Neural progenitor cell (in vitro differentiated cells): ENCODE measurements around the gene PC.

Experiments
- EZH2phosphoT487 ChIP-seq: fragments of 200-600 bp; sonication (generic); IDR thresholded peaks from 2 replicates; pipeline ENCODE4 v1.6.1; 2017; ENCODE audit warnings: antibody characterized with exemption
- TF ChIP-seq, protein P1 (sequence below): fragments of 200-600 bp; sonication (generic); IDR thresholded peaks from 2 replicates; pipeline ENCODE4 v1.5.1; 2017; ENCODE audit warnings: antibody characterized with exemption, mild to moderate bottlenecking

DNA sequence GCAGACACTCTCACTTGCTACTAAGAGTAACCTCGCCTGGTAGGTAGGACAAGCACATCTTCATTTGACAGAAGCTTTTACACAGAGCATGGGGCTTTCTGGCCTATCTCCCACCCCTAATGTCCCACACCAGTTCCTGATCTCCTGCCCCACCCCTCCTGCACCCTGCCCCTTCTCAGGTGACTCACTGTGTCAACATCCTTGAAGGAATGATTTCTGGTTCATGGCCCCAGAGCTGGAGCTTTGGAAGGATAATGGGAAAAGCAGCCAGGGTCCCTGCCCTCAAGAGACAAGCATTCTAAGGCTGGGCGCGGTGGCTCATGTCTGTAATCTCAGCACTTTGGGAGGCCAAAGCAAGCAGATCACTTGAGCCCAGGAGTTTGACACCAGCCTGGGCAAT is 54.1 kb downstream of the PC start:
- TF ChIP-seq, protein P1, sequence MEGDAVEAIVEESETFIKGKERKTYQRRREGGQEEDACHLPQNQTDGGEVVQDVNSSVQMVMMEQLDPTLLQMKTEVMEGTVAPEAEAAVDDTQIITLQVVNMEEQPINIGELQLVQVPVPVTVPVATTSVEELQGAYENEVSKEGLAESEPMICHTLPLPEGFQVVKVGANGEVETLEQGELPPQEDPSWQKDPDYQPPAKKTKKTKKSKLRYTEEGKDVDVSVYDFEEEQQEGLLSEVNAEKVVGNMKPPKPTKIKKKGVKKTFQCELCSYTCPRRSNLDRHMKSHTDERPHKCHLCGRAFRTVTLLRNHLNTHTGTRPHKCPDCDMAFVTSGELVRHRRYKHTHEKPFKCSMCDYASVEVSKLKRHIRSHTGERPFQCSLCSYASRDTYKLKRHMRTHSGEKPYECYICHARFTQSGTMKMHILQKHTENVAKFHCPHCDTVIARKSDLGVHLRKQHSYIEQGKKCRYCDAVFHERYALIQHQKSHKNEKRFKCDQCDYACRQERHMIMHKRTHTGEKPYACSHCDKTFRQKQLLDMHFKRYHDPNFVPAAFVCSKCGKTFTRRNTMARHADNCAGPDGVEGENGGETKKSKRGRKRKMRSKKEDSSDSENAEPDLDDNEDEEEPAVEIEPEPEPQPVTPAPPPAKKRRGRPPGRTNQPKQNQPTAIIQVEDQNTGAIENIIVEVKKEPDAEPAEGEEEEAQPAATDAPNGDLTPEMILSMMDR, result no peak
- TF ChIP-seq EZH2phosphoT487, result no peak
